ENCODE measurements around the gene NR2E1.

NR2E1 gene

GRCh38 chr6:108130262-108130661 is 35.6 kb upstream of the NR2E1 start:
- no peaks in the 10 kb centered on the region for H3K9me3 ChIP-seq (ENCODE audit: low read length)
- TF ChIP-seq, protein P1, sequence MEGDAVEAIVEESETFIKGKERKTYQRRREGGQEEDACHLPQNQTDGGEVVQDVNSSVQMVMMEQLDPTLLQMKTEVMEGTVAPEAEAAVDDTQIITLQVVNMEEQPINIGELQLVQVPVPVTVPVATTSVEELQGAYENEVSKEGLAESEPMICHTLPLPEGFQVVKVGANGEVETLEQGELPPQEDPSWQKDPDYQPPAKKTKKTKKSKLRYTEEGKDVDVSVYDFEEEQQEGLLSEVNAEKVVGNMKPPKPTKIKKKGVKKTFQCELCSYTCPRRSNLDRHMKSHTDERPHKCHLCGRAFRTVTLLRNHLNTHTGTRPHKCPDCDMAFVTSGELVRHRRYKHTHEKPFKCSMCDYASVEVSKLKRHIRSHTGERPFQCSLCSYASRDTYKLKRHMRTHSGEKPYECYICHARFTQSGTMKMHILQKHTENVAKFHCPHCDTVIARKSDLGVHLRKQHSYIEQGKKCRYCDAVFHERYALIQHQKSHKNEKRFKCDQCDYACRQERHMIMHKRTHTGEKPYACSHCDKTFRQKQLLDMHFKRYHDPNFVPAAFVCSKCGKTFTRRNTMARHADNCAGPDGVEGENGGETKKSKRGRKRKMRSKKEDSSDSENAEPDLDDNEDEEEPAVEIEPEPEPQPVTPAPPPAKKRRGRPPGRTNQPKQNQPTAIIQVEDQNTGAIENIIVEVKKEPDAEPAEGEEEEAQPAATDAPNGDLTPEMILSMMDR (IDR thresholded peaks at IDR 0.05; ENCODE audit: low read length) = no peak
- no peak for TF ChIP-seq EZH2 (IDR thresholded peaks at IDR 0.05; ENCODE audit: borderline replicate concordance, low read length)

DNA sequence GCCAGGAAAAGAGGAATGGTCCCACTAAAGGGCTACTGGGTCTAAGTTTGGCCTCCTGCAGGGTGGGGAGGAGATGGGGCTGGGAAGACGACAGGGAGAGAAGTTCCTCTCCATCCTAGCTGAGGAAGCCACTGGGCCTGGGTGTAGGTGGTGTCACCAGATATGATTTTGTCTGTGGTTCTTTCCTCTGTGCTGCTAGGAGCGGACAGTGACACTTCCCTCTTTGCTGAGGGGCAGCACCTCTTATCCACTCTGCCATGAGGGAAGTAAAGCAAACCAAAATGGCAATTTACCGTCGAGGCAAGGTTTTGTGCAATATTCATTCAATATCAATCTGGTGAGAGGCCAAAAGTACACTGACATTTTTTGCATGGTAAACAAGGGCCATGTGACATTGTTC is 33.0 kb upstream of the NR2E1 start:
- Histone ChIP-seq H3K27me3 (ENCODE audit: insufficient read depth, low read length) (no peaks in the 10 kb centered on the region; the same call in 1 of the 2 replicates), H2AFZ (ENCODE audit: low read length) (no peak overlapping the region), H3K79me2 (ENCODE audit: insufficient read depth, low read length) (no peaks in the 10 kb centered on the region), H3K27ac (ENCODE audit: low read depth, low read length, poor library complexity, severe bottlenecking) (no peak overlapping the region), H3K4me2 (ENCODE audit: low read length) (no peak overlapping the region), H3K9ac (ENCODE audit: low read length) (no peak overlapping the region), H4K20me1 (ENCODE audit: insufficient read depth, low read length) (no peaks in the 10 kb centered on the region), H3K36me3 (ENCODE audit: insufficient read depth, low read length) (no peaks in the 10 kb centered on the region), H3K9me2 (ENCODE audit: low read depth, low read length) (no peaks in the 10 kb centered on the region), H3K9me3 (ENCODE audit: low read length) (no peaks in the 10 kb centered on the region), H3K4me3 (ENCODE audit: low read depth, low read length, poor library complexity, severe bottlenecking) (no peak overlapping the region), H3F3A (ENCODE audit: insufficient read depth, low read length) (no peaks in the 10 kb centered on the region), H3K4me1 (ENCODE audit: insufficient read depth, low read length, severe bottlenecking) (peaks cover 10% of the 10 kb centered on the region)
- no peak for TF ChIP-seq EZH2 (IDR thresholded peaks at IDR 0.05; ENCODE audit: borderline replicate concordance, low read length)
- TF ChIP-seq, protein P1 (IDR thresholded peaks at IDR 0.05; ENCODE audit: low read length) = no peak

More at GRCh38 chr6:108130262-108130661, 35.6 kb upstream of the NR2E1 start:
- Histone ChIP-seq H3K9ac (ENCODE audit: low read length) (no peak overlapping the region), H4K20me1 (ENCODE audit: insufficient read depth, low read length) (no peaks in the 10 kb centered on the region), H3K4me1 (ENCODE audit: insufficient read depth, low read length, severe bottlenecking) (peaks cover 10% of the 10 kb centered on the region), H3K9me2 (ENCODE audit: low read depth, low read length) (no peaks in the 10 kb centered on the region), H3K36me3 (ENCODE audit: insufficient read depth, low read length) (no peaks in the 10 kb centered on the region), H3F3A (ENCODE audit: insufficient read depth, low read length) (no peaks in the 10 kb centered on the region), H3K27me3 (ENCODE audit: insufficient read depth, low read length) (no peaks in the 10 kb centered on the region; the same call in 1 of the 2 replicates), H3K4me2 (ENCODE audit: low read length) (no peak overlapping the region), H2AFZ (ENCODE audit: low read length) (no peak overlapping the region), H3K27ac (ENCODE audit: low read depth, low read length, poor library complexity, severe bottlenecking) (no peak overlapping the region), H3K4me3 (ENCODE audit: low read depth, low read length, poor library complexity, severe bottlenecking) (no peak overlapping the region), H3K79me2 (ENCODE audit: insufficient read depth, low read length) (no peaks in the 10 kb centered on the region)

- Histone ChIP-seq H3K9ac (ENCODE audit: low read length) (peak overlapping the region; percentile 10; the same call in 1 of the 2 replicates), H3K4me2 (ENCODE audit: low read length) (peak overlapping the region; percentile 62), H3K4me1 (ENCODE audit: insufficient read depth, low read length, severe bottlenecking) (peaks cover 10% of the 10 kb centered on the region), H3K79me2 (ENCODE audit: insufficient read depth, low read length) (no peaks in the 10 kb centered on the region), H2AFZ (ENCODE audit: low read length) (no peak overlapping the region), H3K9me2 (ENCODE audit: low read depth, low read length) (no peaks in the 10 kb centered on the region), H3K27me3 (ENCODE audit: insufficient read depth, low read length) (no peaks in the 10 kb centered on the region), H3K4me3 (ENCODE audit: low read depth, low read length, poor library complexity, severe bottlenecking) (peak overlapping the region; percentile 43), H4K20me1 (ENCODE audit: insufficient read depth, low read length) (no peaks in the 10 kb centered on the region), H3F3A (ENCODE audit: insufficient read depth, low read length) (no peaks in the 10 kb centered on the region), H3K36me3 (ENCODE audit: insufficient read depth, low read length) (no peaks in the 10 kb centered on the region), H3K27ac (ENCODE audit: low read depth, low read length, poor library complexity, severe bottlenecking) (no peak overlapping the region), H3K9me3 (ENCODE audit: low read length) (no peaks in the 10 kb centered on the region)
- TF ChIP-seq EZH2 (IDR thresholded peaks at IDR 0.05; ENCODE audit: borderline replicate concordance, low read length) = no peak
- TF ChIP-seq, protein P1 (IDR thresholded peaks at IDR 0.05; ENCODE audit: low read length) = no peak
Observed at GRCh38 chr6:108133594-108134179, 32.1 kb upstream of the NR2E1 start.

All from OCI-LY1 (cell line).